Measurements from ENCODE around the gene ASTN2. TPM values are rescaled to one million over a fixed set of nuclear protein-coding genes. Genes with fewer than 3 reads are reported as not detected.

Gene ASTN2
- total and polyA plus RNA-seq, 2 experiments from 2014 or later, result 7.0 to 24.6 TPM

DNA sequence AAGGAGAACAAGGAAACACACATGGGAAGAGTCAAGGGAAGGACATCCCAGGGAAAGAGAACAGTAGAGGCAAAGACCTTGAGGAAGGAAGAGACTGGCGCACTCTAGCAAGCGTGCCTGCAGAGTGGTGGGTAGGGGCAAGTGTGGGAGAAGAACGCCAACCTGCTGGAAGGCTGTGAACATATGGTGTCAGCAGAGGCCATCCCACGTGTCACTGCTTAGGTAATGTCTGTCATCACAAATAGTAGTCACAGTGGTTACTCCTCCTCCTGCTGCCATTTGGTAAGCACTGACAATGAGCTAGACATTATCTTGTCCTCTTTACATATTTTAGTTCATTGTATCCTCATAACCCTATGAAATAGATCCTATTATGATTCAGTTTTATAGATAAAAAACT is 934.2 kb downstream of the ASTN2 start:
- Mint-ChIP-seq H3K4me3 (no peak overlapping the region), H3K27ac (no peak overlapping the region), H3K36me3 (ENCODE audit: low read depth) (peaks cover 2% of the 10 kb centered on the region; the same call in 1 of the 3 replicates), H3K4me1 (peaks cover 31% of the 10 kb centered on the region), H3K27me3 (ENCODE audit: insufficient read depth, low read depth, poor library complexity) (peaks cover 5% of the 10 kb centered on the region), H3K9me3 (no peaks in the 10 kb centered on the region)
- H4K20me1 ChIP-seq (replicated peaks; ENCODE audit: insufficient read depth), result no peaks in the 10 kb centered on the region
- no peak overlapping the region for H2AFZ ChIP-seq
- H3K4me3 ChIP-seq, result no peak overlapping the region
- ATAC-seq, result no peak
- peaks cover 26% of the 10 kb centered on the region for H3K4me1 ChIP-seq (ENCODE audit: insufficient read depth)
- H3K27ac ChIP-seq (ENCODE audit: low read depth), result no peak overlapping the region
- no peaks in the 10 kb centered on the region for H3K36me3 ChIP-seq (ENCODE audit: insufficient read depth)
- no peaks in the 10 kb centered on the region for H3F3A ChIP-seq (replicated peaks; ENCODE audit: low read depth)
- H3K9me2 ChIP-seq (ENCODE audit: insufficient read depth), result 0 out of 2 replicates have a peak, but pooled peaks cover 2% of the 10 kb centered on the region
- H3K79me2 ChIP-seq (replicated peaks; ENCODE audit: insufficient read depth), result no peaks in the 10 kb centered on the region
- H3K4me2 ChIP-seq, result no peak overlapping the region
- DNase-seq (ENCODE audit: low spot score), result no peak
- TF ChIP-seq ZNF331 (CRISPR knock-in tag; IDR thresholded peaks at IDR 0.05; ENCODE audit: low read depth), result no peak
- no peak for TF ChIP-seq STAT1 (IDR thresholded peaks at IDR 0.05; ENCODE audit: unreplicated experiment)
- no peak for TF ChIP-seq ZNF114 (CRISPR knock-in tag; IDR thresholded peaks at IDR 0.05)
- TF ChIP-seq, protein P1, sequence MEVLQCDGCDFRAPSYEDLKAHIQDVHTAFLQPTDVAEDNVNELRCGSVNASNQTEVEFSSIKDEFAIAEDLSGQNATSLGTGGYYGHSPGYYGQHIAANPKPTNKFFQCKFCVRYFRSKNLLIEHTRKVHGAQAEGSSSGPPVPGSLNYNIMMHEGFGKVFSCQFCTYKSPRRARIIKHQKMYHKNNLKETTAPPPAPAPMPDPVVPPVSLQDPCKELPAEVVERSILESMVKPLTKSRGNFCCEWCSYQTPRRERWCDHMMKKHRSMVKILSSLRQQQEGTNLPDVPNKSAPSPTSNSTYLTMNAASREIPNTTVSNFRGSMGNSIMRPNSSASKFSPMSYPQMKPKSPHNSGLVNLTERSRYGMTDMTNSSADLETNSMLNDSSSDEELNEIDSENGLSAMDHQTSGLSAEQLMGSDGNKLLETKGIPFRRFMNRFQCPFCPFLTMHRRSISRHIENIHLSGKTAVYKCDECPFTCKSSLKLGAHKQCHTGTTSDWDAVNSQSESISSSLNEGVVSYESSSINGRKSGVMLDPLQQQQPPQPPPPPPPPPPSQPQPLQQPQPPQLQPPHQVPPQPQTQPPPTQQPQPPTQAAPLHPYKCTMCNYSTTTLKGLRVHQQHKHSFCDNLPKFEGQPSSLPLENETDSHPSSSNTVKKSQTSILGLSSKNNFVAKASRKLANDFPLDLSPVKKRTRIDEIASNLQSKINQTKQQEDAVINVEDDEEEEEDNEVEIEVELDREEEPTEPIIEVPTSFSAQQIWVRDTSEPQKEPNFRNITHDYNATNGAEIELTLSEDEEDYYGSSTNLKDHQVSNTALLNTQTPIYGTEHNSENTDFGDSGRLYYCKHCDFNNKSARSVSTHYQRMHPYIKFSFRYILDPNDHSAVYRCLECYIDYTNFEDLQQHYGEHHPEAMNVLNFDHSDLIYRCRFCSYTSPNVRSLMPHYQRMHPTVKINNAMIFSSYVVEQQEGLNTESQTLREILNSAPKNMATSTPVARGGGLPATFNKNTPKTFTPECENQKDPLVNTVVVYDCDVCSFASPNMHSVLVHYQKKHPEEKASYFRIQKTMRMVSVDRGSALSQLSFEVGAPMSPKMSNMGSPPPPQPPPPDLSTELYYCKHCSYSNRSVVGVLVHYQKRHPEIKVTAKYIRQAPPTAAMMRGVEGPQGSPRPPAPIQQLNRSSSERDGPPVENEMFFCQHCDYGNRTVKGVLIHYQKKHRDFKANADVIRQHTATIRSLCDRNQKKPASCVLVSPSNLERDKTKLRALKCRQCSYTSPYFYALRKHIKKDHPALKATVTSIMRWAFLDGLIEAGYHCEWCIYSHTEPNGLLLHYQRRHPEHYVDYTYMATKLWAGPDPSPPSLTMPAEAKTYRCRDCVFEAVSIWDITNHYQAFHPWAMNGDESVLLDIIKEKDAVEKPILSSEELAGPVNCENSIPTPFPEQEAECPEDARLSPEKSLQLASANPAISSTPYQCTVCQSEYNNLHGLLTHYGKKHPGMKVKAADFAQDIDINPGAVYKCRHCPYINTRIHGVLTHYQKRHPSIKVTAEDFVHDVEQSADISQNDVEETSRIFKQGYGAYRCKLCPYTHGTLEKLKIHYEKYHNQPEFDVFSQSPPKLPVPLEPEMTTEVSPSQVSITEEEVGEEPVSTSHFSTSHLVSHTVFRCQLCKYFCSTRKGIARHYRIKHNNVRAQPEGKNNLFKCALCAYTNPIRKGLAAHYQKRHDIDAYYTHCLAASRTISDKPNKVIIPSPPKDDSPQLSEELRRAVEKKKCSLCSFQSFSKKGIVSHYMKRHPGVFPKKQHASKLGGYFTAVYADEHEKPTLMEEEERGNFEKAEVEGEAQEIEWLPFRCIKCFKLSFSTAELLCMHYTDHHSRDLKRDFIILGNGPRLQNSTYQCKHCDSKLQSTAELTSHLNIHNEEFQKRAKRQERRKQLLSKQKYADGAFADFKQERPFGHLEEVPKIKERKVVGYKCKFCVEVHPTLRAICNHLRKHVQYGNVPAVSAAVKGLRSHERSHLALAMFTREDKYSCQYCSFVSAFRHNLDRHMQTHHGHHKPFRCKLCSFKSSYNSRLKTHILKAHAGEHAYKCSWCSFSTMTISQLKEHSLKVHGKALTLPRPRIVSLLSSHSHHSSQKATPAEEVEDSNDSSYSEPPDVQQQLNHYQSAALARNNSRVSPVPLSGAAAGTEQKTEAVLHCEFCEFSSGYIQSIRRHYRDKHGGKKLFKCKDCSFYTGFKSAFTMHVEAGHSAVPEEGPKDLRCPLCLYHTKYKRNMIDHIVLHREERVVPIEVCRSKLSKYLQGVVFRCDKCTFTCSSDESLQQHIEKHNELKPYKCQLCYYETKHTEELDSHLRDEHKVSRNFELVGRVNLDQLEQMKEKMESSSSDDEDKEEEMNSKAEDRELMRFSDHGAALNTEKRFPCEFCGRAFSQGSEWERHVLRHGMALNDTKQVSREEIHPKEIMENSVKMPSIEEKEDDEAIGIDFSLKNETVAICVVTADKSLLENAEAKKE (CRISPR knock-in tag; IDR thresholded peaks at IDR 0.05), result no peak
- TF ChIP-seq EZH2phosphoT487 (IDR thresholded peaks at IDR 0.05; ENCODE audit: unreplicated experiment), result no peak
- TF ChIP-seq CREB1 (CRISPR knock-in tag; IDR thresholded peaks at IDR 0.05; ENCODE audit: low read depth), result no peak
- no peak for TF ChIP-seq POLR2AphosphoS5 (IDR thresholded peaks at IDR 0.05; ENCODE audit: low read depth)
- TF ChIP-seq EZH2 (IDR thresholded peaks at IDR 0.05; ENCODE audit: low read depth, unreplicated experiment), result no peak
- no peak for TF ChIP-seq REST (IDR thresholded peaks at IDR 0.05; ENCODE audit: unreplicated experiment)
- no peak for TF ChIP-seq CTCF (conservative IDR thresholded peaks at IDR 0.05; ENCODE audit: low read depth in 2 of 2)
- no peak for TF ChIP-seq NANOG (IDR thresholded peaks at IDR 0.05; ENCODE audit: borderline replicate concordance)
- no peaks in the 10 kb centered on the region for H3K27me3 ChIP-seq (ENCODE audit: insufficient read depth)

Data from GM23338 (cell line).